ENCODE measurements around the gene SEPTIN8.

SEPTIN8 gene

GRCh38 chr5:132799392-132799791 is 22.4 kb upstream of the SEPTIN8 start:
- no peak for TF ChIP-seq CTCF (IDR thresholded peaks at IDR 0.05; ENCODE audit: unreplicated experiment in 3 of 3)
- no peak overlapping the region for H3K27ac Mint-ChIP-seq
- no peak overlapping the region for H3K4me3 Mint-ChIP-seq
- H3K4me1 Mint-ChIP-seq: no peaks in the 10 kb centered on the region
- H3K36me3 Mint-ChIP-seq (ENCODE audit: low read depth): no peaks in the 10 kb centered on the region
- peaks cover 4% of the 10 kb centered on the region for H3K9me3 Mint-ChIP-seq
- H3K27me3 Mint-ChIP-seq (ENCODE audit: low read depth): peaks cover 23% of the 10 kb centered on the region

- H3K36me3 Mint-ChIP-seq (ENCODE audit: low read depth): no peaks in the 10 kb centered on the region
- no peak overlapping the region for H3K4me3 Mint-ChIP-seq
- H3K27ac Mint-ChIP-seq: no peak overlapping the region
- no peak for TF ChIP-seq CTCF (IDR thresholded peaks at IDR 0.05; ENCODE audit: unreplicated experiment in 3 of 3)
- H3K9me3 Mint-ChIP-seq: no peaks in the 10 kb centered on the region
- H3K27me3 Mint-ChIP-seq (ENCODE audit: low read depth): peaks cover 20% of the 10 kb centered on the region
- no peaks in the 10 kb centered on the region for H3K4me1 Mint-ChIP-seq
Observed at GRCh38 chr5:132797651-132798050, 20.6 kb upstream of the SEPTIN8 start.

GRCh38 chr5:132791026-132791425 is 14.0 kb upstream of the SEPTIN8 start:
- Mint-ChIP-seq H3K9me3 (no peaks in the 10 kb centered on the region), H3K36me3 (ENCODE audit: low read depth) (no peaks in the 10 kb centered on the region), H3K27ac (no peak overlapping the region), H3K4me3 (no peak overlapping the region), H3K4me1 (no peaks in the 10 kb centered on the region), H3K27me3 (ENCODE audit: low read depth) (peaks cover 11% of the 10 kb centered on the region)
- TF ChIP-seq CTCF (IDR thresholded peaks at IDR 0.05; ENCODE audit: unreplicated experiment in 3 of 3): no peak

GRCh38 chr5:132790201-132790865 is 13.3 kb upstream of the SEPTIN8 start:
- peaks cover 3% of the 10 kb centered on the region for H3K4me1 Mint-ChIP-seq
- H3K27ac Mint-ChIP-seq: no peak overlapping the region
- no peak for TF ChIP-seq CTCF (IDR thresholded peaks at IDR 0.05; ENCODE audit: unreplicated experiment in 3 of 3)
- no peak overlapping the region for H3K4me3 Mint-ChIP-seq
- no peaks in the 10 kb centered on the region for H3K9me3 Mint-ChIP-seq
- peaks cover 14% of the 10 kb centered on the region for H3K27me3 Mint-ChIP-seq (ENCODE audit: low read depth)
- H3K36me3 Mint-ChIP-seq (ENCODE audit: low read depth): no peaks in the 10 kb centered on the region

GRCh38 chr5:132788990-132789886 is 12.2 kb upstream of the SEPTIN8 start:
- Mint-ChIP-seq H3K9me3 (no peaks in the 10 kb centered on the region), H3K36me3 (ENCODE audit: low read depth) (no peaks in the 10 kb centered on the region), H3K4me1 (peaks cover 8% of the 10 kb centered on the region), H3K27ac (no peak overlapping the region), H3K27me3 (ENCODE audit: low read depth) (peaks cover 18% of the 10 kb centered on the region), H3K4me3 (no peak overlapping the region)
- no peak for TF ChIP-seq CTCF (IDR thresholded peaks at IDR 0.05; ENCODE audit: unreplicated experiment in 3 of 3)

Data from nephron (organoid).